H1 (cell line): Measurements from ENCODE around the gene CHI3L2.

Source experiments
- ATF3 ChIP-seq: IDR thresholded peaks from 2 replicates; pipeline ENCODE4 v1.6.1; 2011; ENCODE audit warnings: low read depth, mild to moderate bottlenecking, low read length; ENCODE audit not compliant: insufficient read depth
- CREB1 ChIP-seq: IDR thresholded peaks from 2 replicates; pipeline ENCODE4 v1.6.1; 2012; ENCODE audit warnings: inconsistent platforms
- CTCF ChIP-seq, 3 experiments: IDR thresholded peaks; 1 replicate in 2 of 3; 2 replicates in 1 of 3; pipeline versions ENCODE4 v1.5.1 to v1.6.1; 2011; ENCODE audit warnings: low read length in 3 of 3, mild to moderate bottlenecking in 3 of 3, inconsistent platforms in 2 of 3, low read depth in 1 of 3, moderate library complexity in 1 of 3; ENCODE audit not compliant: insufficient read depth in 1 of 3; ENCODE audit errors: control extremely low read depth in 1 of 3
- EZH2 ChIP-seq: fragments of 200-600 bp; sonication (generic); IDR thresholded peaks from 2 replicates; pipeline ENCODE4 v1.7.1; 2012; ENCODE audit warnings: low read depth, mild to moderate bottlenecking, moderate library complexity, low read length, inconsistent platforms; ENCODE audit not compliant: severe bottlenecking
- KDM1A ChIP-seq: fragments of 200-600, 300-600 bp; sonication (generic); IDR thresholded peaks from 2 replicates; pipeline ENCODE4 v1.7.1; 2016; ENCODE audit warnings: mild to moderate bottlenecking, low read length, borderline replicate concordance
- POLR2AphosphoS5 ChIP-seq: IDR thresholded peaks from 2 replicates; pipeline ENCODE4 v1.6.1; 2011; ENCODE audit warnings: low read depth, low read length
- SAP30 ChIP-seq: fragments of 300-600 bp; sonication (generic); IDR thresholded peaks from 2 replicates; pipeline ENCODE4 v1.7.1; 2012; ENCODE audit warnings: low read length, moderate library complexity, mild to moderate bottlenecking, inconsistent platforms; ENCODE audit not compliant: insufficient read depth, insufficient replicate concordance
- YY1 ChIP-seq: IDR thresholded peaks from 2 replicates; pipeline ENCODE4 v1.6.1; 2011; ENCODE audit warnings: low read depth, mild to moderate bottlenecking, low read length

DNA sequence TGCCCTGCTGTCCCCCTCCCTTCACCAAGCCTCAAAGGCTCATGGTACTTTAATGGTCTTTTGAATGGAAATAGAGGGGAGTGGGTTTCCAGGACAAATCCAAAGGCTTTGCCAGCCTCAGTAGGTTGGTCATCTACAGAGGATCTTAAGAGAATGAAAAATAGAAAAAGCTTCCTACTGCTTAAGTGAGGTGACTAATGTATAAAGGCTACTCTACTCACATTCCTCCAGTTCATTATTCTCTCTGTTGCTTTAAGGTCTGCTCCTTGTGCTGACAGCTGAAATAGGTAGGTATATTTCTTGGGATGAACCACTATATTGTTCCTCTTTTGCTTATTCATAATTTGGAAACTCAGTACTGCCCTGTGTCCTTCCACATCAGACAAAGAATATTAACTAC, 52.8 kb downstream of the CHI3L2 start:
- TF ChIP-seq SAP30 (no peak), POLR2AphosphoS5 (no peak), CTCF (IDR thresholded peaks at IDR 0.05; ENCODE audit: control extremely low read depth in 1 of 3, insufficient read depth in 1 of 3, low read depth in 1 of 3, low read length in 3 of 3) (no peak), ATF3 (no peak), CREB1 (no peak), EZH2 (no peak), YY1 (no peak), KDM1A (no peak)
